Activated CD8-positive, alpha-beta memory T cell treated with anti-CD3 and anti-CD28 coated beads, Interleukin-2, amount 50 U/mL, for 4 hours (primary cell): Measurements from ENCODE around the gene DNAH5.

Source experiments
- DNase-seq: peaks from one replicate; pipeline ENCODE4 v3.0.0-alpha.2; 2020

Gene DNAH5

DNA sequence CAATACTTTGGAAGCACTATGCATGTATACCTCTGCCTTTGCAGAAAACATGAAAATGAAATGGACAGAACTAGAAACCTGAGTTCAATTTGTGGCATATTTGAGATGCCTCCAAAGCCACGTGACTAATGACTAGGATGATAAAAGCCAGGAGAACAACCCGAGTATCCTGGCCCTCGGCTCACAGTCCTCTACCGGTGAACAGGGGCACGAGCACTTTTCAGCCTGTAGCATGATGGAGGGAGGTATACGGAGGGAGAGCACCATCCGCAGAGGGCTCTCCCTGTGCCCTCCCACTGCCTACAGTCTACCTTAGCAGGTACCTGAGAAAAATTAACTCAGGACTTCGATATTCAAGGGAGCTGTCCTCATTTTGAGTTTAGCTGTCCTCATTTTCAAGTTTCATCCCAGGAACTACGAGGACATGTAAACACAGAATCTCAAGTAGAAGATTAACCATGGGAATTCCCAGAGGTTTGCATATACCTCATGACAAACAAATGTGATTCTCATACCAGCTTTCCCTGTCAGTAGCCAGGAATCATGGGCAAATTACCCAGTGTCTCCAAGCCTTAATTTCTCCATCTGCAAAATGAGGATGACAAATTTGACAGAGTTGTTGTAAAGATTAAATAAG, 249.3 kb downstream of the DNAH5 start:
- no peak for DNase-seq

DNA sequence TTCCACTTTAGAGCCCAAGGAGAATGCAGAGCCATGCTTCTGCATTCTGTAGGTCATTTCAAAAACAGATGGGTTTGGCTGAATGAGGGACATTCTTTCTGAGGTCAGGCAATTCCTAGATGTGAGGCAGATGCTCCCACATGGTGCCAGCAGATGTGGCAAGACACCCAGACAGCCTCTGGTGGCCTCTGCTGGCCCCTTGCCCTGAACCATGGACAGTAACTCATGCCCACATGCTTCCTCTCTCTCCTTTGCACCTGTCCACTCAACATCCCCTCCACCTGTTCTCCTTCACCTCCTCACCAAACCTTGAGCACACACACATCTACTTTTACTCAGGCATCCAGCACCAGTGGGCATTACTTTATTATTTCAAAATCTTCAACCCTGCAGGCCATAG, 252.3 kb downstream of the DNAH5 start:
- no peak for DNase-seq

DNA sequence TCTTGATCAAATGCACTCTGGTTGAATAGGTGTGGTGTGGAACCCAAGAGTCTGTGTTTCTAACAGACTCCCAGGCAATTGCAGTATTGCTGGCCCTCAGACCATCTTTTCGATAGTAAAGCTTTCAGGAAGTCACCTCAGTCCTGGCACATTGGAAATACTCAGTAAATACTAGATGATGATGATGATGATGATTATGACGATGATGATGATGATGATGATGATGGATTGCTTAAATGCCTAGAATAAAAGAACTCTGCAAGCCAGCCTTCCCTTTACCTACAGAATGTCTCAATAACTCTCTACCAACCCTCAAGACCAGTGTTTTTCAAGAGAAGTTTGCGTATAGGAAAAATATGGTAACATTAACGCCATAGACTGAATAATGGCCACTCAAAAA, 268.0 kb downstream of the DNAH5 start:
- no peak for DNase-seq

DNA sequence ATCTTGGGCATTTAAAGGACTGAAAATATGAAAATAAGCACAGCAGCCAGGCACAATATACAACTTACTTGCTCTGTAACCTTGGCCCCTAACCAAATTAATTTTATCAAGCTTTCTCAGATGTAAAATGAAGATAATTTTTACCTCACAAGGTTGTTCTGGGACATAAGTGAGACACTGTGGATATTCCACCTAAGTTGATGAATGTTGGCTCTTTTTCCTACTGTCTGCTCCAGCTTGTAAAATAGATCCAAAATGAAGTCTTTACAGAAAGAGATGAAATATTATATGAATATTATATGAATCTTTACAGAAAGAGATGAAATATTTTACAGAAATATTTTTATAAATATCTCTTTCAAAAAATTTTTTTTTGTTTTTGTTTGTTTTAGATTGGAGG, 270.1 kb downstream of the DNAH5 start:
- DNase-seq = no peak

DNA sequence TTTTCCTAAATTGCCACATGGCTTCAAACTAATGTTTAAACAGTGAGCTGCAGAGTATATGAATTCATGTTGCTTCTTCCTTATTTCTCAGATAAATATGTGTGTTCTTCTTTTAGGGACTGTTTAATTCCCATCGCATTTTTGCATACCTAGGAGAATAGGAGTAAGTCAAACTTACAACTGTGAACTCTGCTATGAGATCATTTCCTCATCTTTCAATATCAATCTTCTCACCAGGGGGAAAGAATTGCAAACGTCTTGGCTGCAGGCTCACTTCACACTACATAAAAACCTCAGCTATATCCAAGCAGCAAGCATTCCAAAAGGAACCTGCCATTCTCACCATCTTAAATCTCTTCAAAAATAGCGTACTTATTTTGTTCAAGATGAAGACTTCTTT, 271.0 kb downstream of the DNAH5 start:
- no peak for DNase-seq

DNA sequence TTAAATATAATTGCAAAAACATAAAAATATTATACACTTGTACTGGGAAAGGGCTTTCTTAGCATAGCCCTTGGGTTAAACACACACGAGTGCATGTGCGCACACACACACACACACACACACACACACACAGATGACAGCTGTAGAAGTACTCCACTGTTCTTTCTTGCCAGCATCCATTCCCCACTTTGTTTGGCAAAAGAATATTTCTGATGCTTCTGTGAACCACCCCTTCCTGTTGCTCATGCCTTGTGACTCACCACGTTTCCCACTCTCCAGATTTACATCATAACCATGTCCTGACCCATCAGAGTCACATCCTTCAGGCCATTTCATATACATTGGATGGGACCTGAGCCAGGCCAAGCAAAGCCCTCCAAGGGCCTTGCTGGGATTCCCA, 280.1 kb downstream of the DNAH5 start:
- DNase-seq = no peak

DNA sequence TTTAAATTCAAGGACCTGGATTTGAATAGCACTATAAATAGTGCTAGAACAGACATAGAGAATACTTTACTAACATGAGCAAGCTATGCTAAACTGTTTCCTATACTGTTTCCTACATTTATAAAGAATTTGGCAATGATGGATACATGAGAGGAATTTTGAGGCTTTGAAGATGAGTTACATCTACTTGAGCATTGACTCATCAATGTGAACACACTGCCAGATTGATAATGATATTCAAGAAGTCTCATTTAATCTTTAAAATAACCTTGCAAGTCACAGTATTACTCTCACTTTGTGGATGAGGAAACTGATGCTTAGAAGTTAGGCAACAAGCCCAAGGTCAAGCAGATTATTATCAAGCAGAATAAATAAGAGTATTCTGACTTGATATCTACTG, 281.9 kb downstream of the DNAH5 start:
- DNase-seq = no peak

DNA sequence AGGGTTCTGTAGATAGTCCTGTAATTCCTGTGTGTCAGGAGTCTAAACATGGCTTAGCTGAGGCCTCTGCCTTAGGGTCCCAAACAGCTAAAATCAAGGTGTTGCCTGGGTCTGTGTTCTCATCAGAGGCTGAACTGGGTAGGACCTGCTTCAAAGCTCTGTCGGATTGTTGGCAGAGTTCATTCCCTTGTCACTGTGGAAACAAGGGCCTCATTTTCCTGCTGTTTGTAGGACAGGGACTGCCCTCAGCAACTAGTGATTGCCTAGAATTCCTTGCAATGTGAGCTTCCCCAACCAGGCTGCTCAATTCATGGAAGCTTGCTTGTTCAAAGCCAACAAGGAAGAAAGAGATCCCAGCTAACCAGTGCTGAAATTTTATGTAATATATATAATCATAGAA, 283.2 kb downstream of the DNAH5 start:
- no peak for DNase-seq

DNA sequence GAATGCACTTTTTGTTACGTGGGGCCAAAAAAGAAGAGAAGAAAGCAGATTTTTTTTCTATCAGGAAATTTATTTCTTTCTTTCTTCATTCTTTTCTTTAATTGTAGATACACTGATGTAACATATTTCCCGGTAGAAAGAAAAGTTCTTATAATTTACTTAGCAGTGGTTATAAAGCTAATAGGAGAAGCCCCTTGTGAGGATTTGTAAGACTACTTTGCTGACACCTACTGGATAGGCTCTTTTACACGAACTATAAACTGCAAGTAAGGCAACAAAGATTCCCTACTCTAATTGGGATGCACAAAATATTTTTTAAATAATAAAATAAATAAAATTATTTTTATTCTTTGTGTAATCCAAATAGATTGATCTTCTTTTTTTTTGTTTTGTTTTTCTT, 284.4 kb downstream of the DNAH5 start:
- no peak for DNase-seq

DNA sequence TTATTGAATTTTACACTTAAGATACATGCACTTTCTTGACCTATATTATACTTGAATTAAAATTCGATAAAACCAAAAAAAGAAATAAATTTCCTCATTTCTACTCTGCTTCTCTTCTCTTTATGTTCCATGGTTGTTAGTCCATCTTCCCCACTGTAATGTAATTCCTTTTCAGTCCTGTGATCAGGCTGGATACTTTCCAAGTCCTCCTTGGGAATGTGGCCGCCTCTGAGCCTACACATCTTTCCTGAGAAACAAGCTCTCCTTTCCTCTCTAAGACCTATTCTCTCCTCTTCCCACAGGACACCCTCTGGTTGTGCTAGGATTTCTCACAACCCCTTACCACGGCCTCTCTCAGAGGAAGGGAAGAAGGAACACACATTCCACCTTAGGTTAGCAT, 285.1 kb downstream of the DNAH5 start:
- no peak for DNase-seq

DNA sequence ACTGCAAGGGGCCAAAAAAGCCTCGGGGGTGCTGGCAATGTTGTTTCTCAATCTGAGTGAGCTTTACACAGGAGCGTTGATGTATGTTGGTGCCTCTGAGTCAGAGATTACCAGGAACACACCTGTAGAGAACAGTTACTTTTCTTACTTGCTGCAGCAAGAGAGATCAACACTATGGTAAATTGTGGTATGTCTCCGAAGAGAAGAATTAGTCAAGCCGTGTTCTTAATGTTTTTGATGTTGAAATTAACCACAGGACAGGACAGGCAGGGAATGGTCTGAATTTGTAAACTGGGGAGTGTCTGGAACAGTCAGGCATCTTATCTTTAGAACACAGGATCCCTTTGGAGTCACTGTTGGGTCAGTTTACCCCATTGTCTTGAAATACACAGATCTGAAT, 285.7 kb downstream of the DNAH5 start:
- DNase-seq = no peak

DNA sequence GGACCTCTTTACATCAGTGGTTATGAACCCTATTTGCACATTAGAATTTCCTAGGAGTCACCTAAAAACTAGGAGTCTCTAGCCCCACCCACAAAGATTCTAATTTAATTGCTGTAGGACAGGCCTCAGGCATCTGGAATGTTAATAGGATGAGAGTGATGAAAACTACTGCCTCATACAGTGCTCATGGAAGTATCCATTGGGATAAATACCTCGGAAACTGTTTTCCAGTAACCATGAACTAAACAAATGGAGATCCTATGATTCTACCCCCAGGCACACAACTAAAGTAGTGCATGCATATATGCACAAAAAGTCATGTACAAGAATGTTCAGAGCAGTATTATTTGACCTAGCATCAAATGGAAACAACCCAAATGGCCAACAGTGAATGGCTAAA, 286.3 kb downstream of the DNAH5 start:
- DNase-seq = no peak

DNA sequence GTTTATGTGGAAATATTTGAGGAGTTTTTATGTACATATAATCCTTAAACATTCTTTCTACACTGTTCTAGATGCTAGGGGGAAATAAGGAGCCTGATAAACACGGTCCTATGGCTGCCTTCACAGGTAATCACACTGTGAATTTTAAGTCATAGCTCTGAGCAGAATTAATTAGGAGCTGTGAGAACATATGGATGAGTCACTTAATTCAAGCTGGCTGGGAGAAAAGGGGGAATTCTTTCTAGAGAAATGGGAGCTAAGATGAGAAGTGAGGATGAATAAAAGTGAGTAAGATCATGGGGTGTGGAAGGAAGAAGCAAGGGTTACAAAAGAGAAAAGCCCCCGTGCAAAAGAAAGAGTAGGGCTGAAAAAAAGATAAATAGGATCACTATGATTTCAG, 290.8 kb downstream of the DNAH5 start:
- no peak for DNase-seq

DNA sequence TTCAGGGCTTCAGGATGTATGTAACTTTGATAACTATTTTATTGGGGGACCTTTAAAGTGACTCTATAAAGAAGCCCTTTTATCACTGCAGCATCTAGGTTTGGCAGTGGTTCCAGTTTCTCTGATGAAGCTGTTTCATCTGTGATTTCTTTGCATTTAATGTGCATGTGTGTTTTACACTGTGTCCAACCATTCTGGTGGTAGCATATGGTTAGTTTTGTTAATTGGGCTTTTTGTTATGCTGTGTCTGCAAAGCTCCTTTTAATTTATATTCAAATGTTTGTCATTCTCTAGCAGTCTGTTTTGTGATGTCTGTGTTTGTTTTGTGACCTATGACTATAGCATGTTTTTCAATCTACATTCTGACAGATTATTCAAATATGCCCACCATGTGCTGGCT, 294.8 kb downstream of the DNAH5 start:
- no peak for DNase-seq

DNA sequence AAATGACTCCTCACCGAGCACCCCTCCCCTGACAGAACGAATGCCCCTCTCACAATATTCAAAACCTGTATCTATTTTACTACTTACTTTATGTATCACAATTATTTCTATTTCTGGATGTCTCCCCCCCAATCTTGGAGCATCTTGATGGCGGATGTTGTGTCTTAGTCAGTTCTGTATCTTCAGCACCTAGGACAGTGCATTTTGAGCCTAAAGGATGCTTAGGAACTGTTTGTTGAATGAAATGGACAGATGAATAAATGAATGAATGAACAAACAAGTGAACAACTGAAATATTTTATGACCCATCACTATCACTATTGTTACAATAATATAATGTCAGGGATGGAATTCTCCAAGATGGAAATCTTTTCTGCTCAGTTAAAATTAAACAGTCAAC, 295.7 kb downstream of the DNAH5 start:
- no peak for DNase-seq

DNA sequence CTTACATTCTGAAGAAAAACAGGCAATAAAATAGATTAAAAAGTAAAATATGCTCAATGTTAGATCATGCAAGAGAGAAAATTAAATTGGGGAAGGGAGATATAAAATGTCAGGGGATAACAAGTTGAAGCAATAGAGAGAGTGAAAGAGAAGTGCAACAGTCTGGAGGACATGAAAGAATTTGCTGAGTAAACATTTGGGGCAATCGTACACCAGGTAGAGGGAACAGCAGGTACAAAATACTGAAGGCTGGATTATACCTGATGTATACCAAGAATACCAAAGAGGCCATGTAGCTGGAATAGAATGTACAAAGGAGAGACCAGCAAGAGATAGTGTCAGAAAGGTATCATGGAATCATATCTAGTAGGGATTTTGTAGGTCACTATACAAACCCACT, 300.8 kb downstream of the DNAH5 start:
- no peak for DNase-seq

DNA sequence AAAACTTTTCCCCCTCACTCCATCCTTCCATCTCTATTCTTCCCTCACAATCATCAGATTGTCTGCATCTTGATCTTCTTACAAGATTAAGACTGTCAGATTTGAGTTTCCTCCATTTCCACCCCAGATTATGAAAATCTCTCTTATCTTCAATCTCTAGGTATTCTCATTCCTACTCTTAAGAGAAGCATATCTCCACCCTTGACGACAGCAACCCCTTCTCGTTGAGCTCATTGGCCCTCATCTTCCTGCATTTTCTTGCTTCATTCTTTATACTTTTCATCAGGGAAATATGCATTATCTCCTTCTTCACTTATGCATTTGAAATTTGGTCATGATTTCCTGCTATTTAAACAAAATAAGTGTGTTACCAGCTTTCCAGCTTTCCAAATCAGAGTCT, 301.3 kb downstream of the DNAH5 start:
- no peak for DNase-seq
